Smooth muscle cell (in vitro differentiated cells): ENCODE measurements around the gene RASA3. TPM values are rescaled to one million over a fixed set of nuclear protein-coding genes. Genes with fewer than 3 reads are reported as not detected.

ENCODE experiments used
- DNase-seq: peaks from one replicate; lab custom pipeline; 2025; ENCODE audit not compliant: unreplicated experiment; lab: John Stamatoyannopoulos, UW
- H2AFZ ChIP-seq: fragments of 200-600 bp; sonication (generic); 2 replicates; pipeline ENCODE4 v1.6.0; 2016; ENCODE audit warnings: antibody characterized with exemption, low read depth, mild to moderate bottlenecking
- H3F3A ChIP-seq: fragments of 200-600 bp; sonication (generic); 2 replicates; pipeline ENCODE4 v1.6.0; 2017; ENCODE audit warnings: antibody characterized with exemption, low read depth
- H3K27ac ChIP-seq: fragments of 200-600 bp; sonication (generic); 2 replicates; pipeline ENCODE4 v1.5.1; 2016; ENCODE audit warnings: low read depth, mild to moderate bottlenecking
- H3K27me3 ChIP-seq: fragments of 200-600 bp; sonication (generic); 2 replicates; pipeline ENCODE4 v1.6.1; 2016; ENCODE audit warnings: low read depth, mild to moderate bottlenecking
- H3K36me3 ChIP-seq: fragments of 200-600 bp; sonication (generic); 2 replicates; pipeline ENCODE4 v1.5.1; 2016; ENCODE audit warnings: low read depth
- H3K4me1 ChIP-seq: fragments of 200-600 bp; sonication (generic); 2 replicates; pipeline ENCODE4 v1.5.1; 2016; ENCODE audit warnings: low read depth
- H3K4me2 ChIP-seq: fragments of 200-600 bp; sonication (generic); 2 replicates; pipeline ENCODE4 v1.6.0; 2016; ENCODE audit warnings: mild to moderate bottlenecking
- H3K4me3 ChIP-seq: fragments of 200-600 bp; sonication (generic); 2 replicates; pipeline ENCODE4 v1.5.1; 2016; ENCODE audit warnings: mild to moderate bottlenecking
- H3K79me2 ChIP-seq: fragments of 200-600 bp; sonication (generic); 2 replicates; pipeline ENCODE4 v1.6.0; 2016; ENCODE audit warnings: low read depth, mild to moderate bottlenecking
- H3K9ac ChIP-seq: fragments of 200-600 bp; sonication (generic); 2 replicates; pipeline ENCODE4 v1.6.0; 2016; ENCODE audit warnings: low read depth
- H3K9me3 ChIP-seq: fragments of 200-600 bp; sonication (generic); replicated peaks from 2 replicates; pipeline ENCODE4 v1.5.1; 2016; ENCODE audit warnings: low read depth
- H4K20me1 ChIP-seq: fragments of 200-600 bp; sonication (generic); 2 replicates; pipeline ENCODE4 v1.6.0; 2016; ENCODE audit warnings: low read depth
- WGBS: methylation state at CpG from one replicate; pipeline ENCODE4 v1.1.7; 2016; ENCODE audit warnings: low lambda C conversion rate; 5-methylcytosine and 5-hydroxymethylcytosine counted together
- polyA plus RNA-seq: library from polyadenylated mRNA; unstranded; fragments of >200 nt; fragmentation: Nextera tagmentation; extraction: Ambion mirVana; gene quantifications from 2 replicates; pipeline ENCODE4 v1.2.1, GENCODE V29; 2016
- total RNA-seq: library from RNA; depleted of rRNA; stranded (reverse); fragments of >200 nt; gene quantifications from 2 replicates; pipeline ENCODE4 v1.2.3, GENCODE V29; 2014
- TF ChIP-seq, protein P1 (sequence below): fragments of 200-600 bp; sonication (generic); IDR thresholded peaks from 2 replicates; pipeline ENCODE4 v1.5.1; 2017; ENCODE audit warnings: borderline replicate concordance, mild to moderate bottlenecking, antibody characterized with exemption; ENCODE audit not compliant: insufficient read depth, poor library complexity, severe bottlenecking

RASA3 gene
- total and polyA plus RNA-seq, 2 experiments from 2014 or later: 21.3 to 26.8 TPM

GRCh38 chr13:114164053-114164452 is 31.6 kb upstream of the RASA3 start:
- no peak overlapping the region for H3K27ac ChIP-seq
- no peaks in the 10 kb centered on the region for H4K20me1 ChIP-seq
- H3K9ac ChIP-seq: no peak overlapping the region
- H3K4me3 ChIP-seq: no peak overlapping the region
- no peaks in the 10 kb centered on the region for H3K27me3 ChIP-seq
- no peak overlapping the region for H2AFZ ChIP-seq
- WGBS: 92% methylated on average over 14 of the region's 14 CpGs
- TF ChIP-seq, protein P1, sequence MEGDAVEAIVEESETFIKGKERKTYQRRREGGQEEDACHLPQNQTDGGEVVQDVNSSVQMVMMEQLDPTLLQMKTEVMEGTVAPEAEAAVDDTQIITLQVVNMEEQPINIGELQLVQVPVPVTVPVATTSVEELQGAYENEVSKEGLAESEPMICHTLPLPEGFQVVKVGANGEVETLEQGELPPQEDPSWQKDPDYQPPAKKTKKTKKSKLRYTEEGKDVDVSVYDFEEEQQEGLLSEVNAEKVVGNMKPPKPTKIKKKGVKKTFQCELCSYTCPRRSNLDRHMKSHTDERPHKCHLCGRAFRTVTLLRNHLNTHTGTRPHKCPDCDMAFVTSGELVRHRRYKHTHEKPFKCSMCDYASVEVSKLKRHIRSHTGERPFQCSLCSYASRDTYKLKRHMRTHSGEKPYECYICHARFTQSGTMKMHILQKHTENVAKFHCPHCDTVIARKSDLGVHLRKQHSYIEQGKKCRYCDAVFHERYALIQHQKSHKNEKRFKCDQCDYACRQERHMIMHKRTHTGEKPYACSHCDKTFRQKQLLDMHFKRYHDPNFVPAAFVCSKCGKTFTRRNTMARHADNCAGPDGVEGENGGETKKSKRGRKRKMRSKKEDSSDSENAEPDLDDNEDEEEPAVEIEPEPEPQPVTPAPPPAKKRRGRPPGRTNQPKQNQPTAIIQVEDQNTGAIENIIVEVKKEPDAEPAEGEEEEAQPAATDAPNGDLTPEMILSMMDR: no peak
- no peaks in the 10 kb centered on the region for H3K79me2 ChIP-seq
- H3F3A ChIP-seq: no peaks in the 10 kb centered on the region
- no peak overlapping the region for H3K4me2 ChIP-seq
- no peaks in the 10 kb centered on the region for H3K36me3 ChIP-seq
- no peaks in the 10 kb centered on the region for H3K4me1 ChIP-seq
- no peak for DNase-seq
- H3K9me3 ChIP-seq: no peaks in the 10 kb centered on the region

DNA sequence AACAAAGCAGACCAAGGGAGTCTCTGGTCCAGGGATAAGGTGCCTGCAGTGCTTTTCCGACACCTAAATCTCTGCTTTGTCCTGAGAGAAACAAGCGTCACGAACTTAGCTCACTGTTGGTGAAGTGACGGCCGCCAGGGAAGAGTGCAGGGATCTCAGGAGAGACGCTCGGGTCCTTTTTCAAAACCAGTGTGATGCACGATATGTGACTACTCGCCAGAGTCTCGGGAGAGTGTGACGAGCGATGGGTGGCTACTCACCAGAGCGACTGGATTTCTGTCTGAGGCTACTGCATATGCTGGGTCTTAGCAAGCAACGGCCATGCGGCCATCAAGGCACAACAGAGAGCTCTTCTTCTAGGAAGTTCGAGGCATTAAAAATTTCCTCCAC is 30.1 kb upstream of the RASA3 start:
- no peaks in the 10 kb centered on the region for H4K20me1 ChIP-seq
- no peaks in the 10 kb centered on the region for H3K79me2 ChIP-seq
- H2AFZ ChIP-seq: no peak overlapping the region
- DNase-seq: no peak
- no peak overlapping the region for H3K27ac ChIP-seq
- WGBS: 87% methylated on average over 16 of the region's 16 CpGs
- no peaks in the 10 kb centered on the region for H3K36me3 ChIP-seq
- no peaks in the 10 kb centered on the region for H3K27me3 ChIP-seq
- no peaks in the 10 kb centered on the region for H3F3A ChIP-seq
- H3K9me3 ChIP-seq: no peaks in the 10 kb centered on the region
- TF ChIP-seq, protein P1: no peak
- no peaks in the 10 kb centered on the region for H3K4me1 ChIP-seq
- no peak overlapping the region for H3K4me2 ChIP-seq
- no peak overlapping the region for H3K9ac ChIP-seq
- H3K4me3 ChIP-seq: no peak overlapping the region

DNA sequence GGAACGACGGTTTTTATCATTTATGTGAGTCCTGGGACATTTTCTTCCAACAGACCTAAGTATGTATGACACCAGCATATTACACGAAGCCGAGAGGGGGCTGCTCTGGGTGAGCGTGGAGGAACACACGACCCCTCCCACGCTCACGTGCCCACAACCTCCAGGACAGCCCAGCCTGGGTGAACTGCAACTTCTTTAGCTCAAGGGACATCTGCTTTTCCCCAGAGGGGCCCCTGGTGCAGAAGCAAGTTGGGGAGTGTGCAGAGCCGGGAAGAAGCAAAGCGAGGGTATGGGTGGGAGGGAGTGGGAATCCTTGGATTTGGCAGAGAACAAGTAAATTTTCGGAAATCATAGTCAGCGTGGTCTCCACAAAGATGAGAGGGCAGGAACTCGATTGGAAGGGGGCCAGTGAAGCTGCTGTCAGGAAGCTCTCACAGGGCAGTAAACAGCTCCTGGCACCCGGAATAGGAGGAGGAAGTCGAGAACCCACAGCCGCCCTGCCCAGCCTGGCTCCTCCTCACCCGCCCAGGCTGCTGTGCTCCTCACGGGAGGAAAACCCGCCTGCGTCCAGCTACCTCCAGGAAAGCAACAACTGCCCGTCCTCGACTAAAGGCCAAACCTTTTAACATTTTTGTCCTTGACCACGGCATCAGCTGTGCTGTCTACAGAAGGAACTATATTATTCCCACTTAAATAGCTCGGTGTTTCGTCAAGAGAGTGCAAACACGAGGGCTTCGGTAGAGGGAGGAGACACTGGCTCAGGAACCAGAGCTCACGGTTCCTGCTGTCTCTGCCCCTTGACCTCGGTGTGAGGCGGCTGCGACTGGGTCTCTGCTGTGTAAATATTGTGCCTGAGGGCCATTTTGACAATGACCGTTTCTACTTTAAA is 29.5 kb upstream of the RASA3 start:
- Histone ChIP-seq H3K4me3 (no peak overlapping the region), H3K9me3 (no peaks in the 10 kb centered on the region), H3K9ac (no peak overlapping the region), H3K36me3 (no peaks in the 10 kb centered on the region), H3K79me2 (no peaks in the 10 kb centered on the region), H2AFZ (no peak overlapping the region), H3K4me1 (no peaks in the 10 kb centered on the region), H3K27me3 (no peaks in the 10 kb centered on the region), H3K27ac (no peak overlapping the region), H4K20me1 (no peaks in the 10 kb centered on the region), H3K4me2 (no peak overlapping the region), H3F3A (no peaks in the 10 kb centered on the region)
- TF ChIP-seq, protein P1: no peak
- WGBS: 85% methylated on average over 32 of the region's 32 CpGs
- DNase-seq: no peak
